ENCODE data around the gene PGLYRP2.

PGLYRP2 gene

GRCh38 chr19:15422296-15423075 lies 56.8 kb downstream of the PGLYRP2 start:
- DNase-seq: no peak

GRCh38 chr19:15421721-15422260 lies 57.5 kb downstream of the PGLYRP2 start:
- DNase-seq: no peak

GRCh38 chr19:15421136-15421695 lies 58.1 kb downstream of the PGLYRP2 start:
- no peak for DNase-seq

GRCh38 chr19:15419413-15420025 lies 59.8 kb downstream of the PGLYRP2 start:
- no peak for DNase-seq

Measured in activated T-cell treated with anti-CD3 and anti-CD28 coated beads, Interleukin-2, amount 50 U/mL, for 1 hour (primary cell).